H9 (cell line): Measurements from ENCODE around the gene NIPAL1. TPM values are rescaled to one million over a fixed set of nuclear protein-coding genes. Genes with fewer than 3 reads are reported as not detected.
"Not testable (repeated sequence)": the region's sequence is repeated elsewhere in the genome, so short reads cannot be mapped to it uniquely, and the experiment has no call there.

Experiments used
- DNase-seq: peaks from one replicate; pipeline ENCODE4 v3.0.0-alpha.2; 2017
- H2AFZ ChIP-seq: one replicate; pipeline ENCODE4 v1.6.1; 2013; ENCODE audit warnings: mild to moderate bottlenecking, low read length, control low read depth, moderate library complexity
- H2AK5ac ChIP-seq: 2 replicates; pipeline ENCODE4 v1.6.1; 2013; ENCODE audit warnings: low read length, control low read depth, mixed read lengths; ENCODE audit not compliant: insufficient read length
- H2BK120ac ChIP-seq: one replicate; pipeline ENCODE4 v1.6.1; 2013; ENCODE audit warnings: low read depth, mild to moderate bottlenecking, low read length, control low read depth, inconsistent platforms; ENCODE audit not compliant: poor library complexity, severe bottlenecking
- H2BK12ac ChIP-seq: 2 replicates; pipeline ENCODE4 v1.6.1; 2013; ENCODE audit warnings: low read length, control low read depth, mixed read lengths, low read depth; ENCODE audit not compliant: insufficient read length
- H2BK15ac ChIP-seq: 2 replicates; pipeline ENCODE4 v1.6.1; 2013; ENCODE audit warnings: low read depth, low read length, control low read depth
- H2BK20ac ChIP-seq: one replicate; pipeline ENCODE4 v1.6.1; 2013; ENCODE audit warnings: low read depth, mild to moderate bottlenecking, low read length, control low read depth, inconsistent platforms; ENCODE audit not compliant: poor library complexity, severe bottlenecking
- H2BK5ac ChIP-seq: 2 replicates; pipeline ENCODE4 v1.6.1; 2013; ENCODE audit warnings: low read length, control low read depth, mixed read lengths; ENCODE audit not compliant: insufficient read length
- H3K14ac ChIP-seq: 2 replicates; pipeline ENCODE4 v1.6.1; 2013; ENCODE audit warnings: low read length, control low read depth; ENCODE audit not compliant: insufficient read depth
- H3K18ac ChIP-seq: 2 replicates; pipeline ENCODE4 v1.6.1; 2013; ENCODE audit warnings: low read depth, mild to moderate bottlenecking, mixed read lengths, low read length, control low read depth; ENCODE audit not compliant: insufficient read length
- H3K23ac ChIP-seq: 2 replicates; pipeline ENCODE4 v1.6.1; 2013; ENCODE audit warnings: low read length, control low read depth, mixed read lengths, low read depth; ENCODE audit not compliant: insufficient read length
- H3K23me2 ChIP-seq: 2 replicates; pipeline ENCODE4 v1.6.1; 2013; ENCODE audit warnings: low read depth, mild to moderate bottlenecking, mixed read lengths, low read length, control low read depth; ENCODE audit not compliant: insufficient read length, poor library complexity, severe bottlenecking
- H3K27ac ChIP-seq: 2 replicates; pipeline ENCODE4 v1.5.1; 2013; ENCODE audit warnings: low read length, control low read depth, mixed read lengths, low read depth; ENCODE audit not compliant: insufficient read length
- H3K27me3 ChIP-seq: 2 replicates; pipeline ENCODE4 v1.6.1; 2013; ENCODE audit warnings: low read length, control low read depth, inconsistent platforms; ENCODE audit not compliant: insufficient read depth
- H3K4ac ChIP-seq: 2 replicates; pipeline ENCODE4 v1.6.1; 2013; ENCODE audit warnings: low read depth, mild to moderate bottlenecking, control low read depth, inconsistent platforms, low read length, moderate library complexity
- H3K4me1 ChIP-seq: 2 replicates; pipeline ENCODE4 v1.6.1; 2013; ENCODE audit warnings: low read length, control low read depth, inconsistent platforms; ENCODE audit not compliant: insufficient read depth
- H3K4me2 ChIP-seq: 2 replicates; pipeline ENCODE4 v1.6.1; 2013; ENCODE audit warnings: low read length, control low read depth, mixed read lengths; ENCODE audit not compliant: insufficient read length, insufficient read depth
- H3K56ac ChIP-seq: 2 replicates; pipeline ENCODE4 v1.6.1; 2013; ENCODE audit warnings: low read depth, mild to moderate bottlenecking, mixed read lengths, low read length, control low read depth; ENCODE audit not compliant: insufficient read length
- H3K79me1 ChIP-seq: 2 replicates; pipeline ENCODE4 v1.6.1; 2013; ENCODE audit warnings: low read depth, mild to moderate bottlenecking, moderate library complexity, low read length, control low read depth, inconsistent platforms; ENCODE audit not compliant: insufficient read depth, poor library complexity, severe bottlenecking
- H3K79me2 ChIP-seq: 2 replicates; pipeline ENCODE4 v1.6.1; 2013; ENCODE audit warnings: low read length, control low read depth, inconsistent platforms; ENCODE audit not compliant: insufficient read depth
- H3K9ac ChIP-seq: 2 replicates; pipeline ENCODE4 v1.6.1; 2013; ENCODE audit warnings: low read length, control low read depth, mixed read lengths; ENCODE audit not compliant: insufficient read length; ENCODE audit errors: extremely low read depth
- H3K9me3 ChIP-seq: one replicate; pipeline ENCODE4 v1.6.1; 2013; ENCODE audit warnings: low read depth, low read length, inconsistent platforms; ENCODE audit not compliant: control insufficient read depth
- H3T11ph ChIP-seq: one replicate; pipeline ENCODE4 v1.6.1; 2013; ENCODE audit warnings: mild to moderate bottlenecking, low read length, control low read depth, inconsistent platforms
- H4K20me1 ChIP-seq: one replicate; pipeline ENCODE4 v1.6.1; 2013; ENCODE audit not compliant: control insufficient read depth, insufficient read length, insufficient read depth
- H4K5ac ChIP-seq: 2 replicates; pipeline ENCODE4 v1.6.1; 2013; ENCODE audit warnings: low read depth, mild to moderate bottlenecking, mixed read lengths, low read length, control low read depth; ENCODE audit not compliant: insufficient read length
- H4K8ac ChIP-seq: replicated peaks from 2 replicates; pipeline ENCODE4 v1.6.1; 2013; ENCODE audit warnings: low read length, control low read depth, mixed read lengths, low read depth; ENCODE audit not compliant: insufficient read length
- H4K91ac ChIP-seq: 2 replicates; pipeline ENCODE4 v1.6.1; 2013; ENCODE audit warnings: low read depth, mild to moderate bottlenecking, moderate library complexity, mixed read lengths, low read length, control low read depth; ENCODE audit not compliant: insufficient read length
- H3K27ac Mint-ChIP-seq, 3 experiments: 2 replicates in 2 of 3; 3 replicates in 1 of 3; pipeline ENCODE4 v1.8.0; 2020 to 2021; ENCODE audit warnings: mixed read lengths in 3 of 3, mild to moderate bottlenecking in 1 of 3, moderate library complexity in 1 of 3
- H3K27me3 Mint-ChIP-seq: 2 replicates; pipeline ENCODE4 v1.8.0; 2021; ENCODE audit warnings: low read depth, mild to moderate bottlenecking, moderate library complexity, mixed read lengths
- H3K36me3 Mint-ChIP-seq, 3 experiments: 2 replicates in 2 of 3; 3 replicates in 1 of 3; pipeline ENCODE4 v1.8.0; 2020 to 2021; ENCODE audit warnings: low read depth in 3 of 3, mixed read lengths in 3 of 3; ENCODE audit not compliant: insufficient read depth in 1 of 3
- H3K4me1 Mint-ChIP-seq, 2 experiments: 2 replicates each; pipeline ENCODE4 v1.8.0; 2020; ENCODE audit warnings: mixed read lengths in 2 of 2
- H3K4me3 Mint-ChIP-seq, 2 experiments: 2 replicates in 1 of 2; 3 replicates in 1 of 2; pipeline ENCODE4 v1.8.0; 2020 to 2021; ENCODE audit warnings: mild to moderate bottlenecking in 2 of 2, mixed read lengths in 2 of 2, moderate library complexity in 1 of 2
- H3K9me3 Mint-ChIP-seq, 2 experiments: 2 replicates in 1 of 2; 3 replicates in 1 of 2; pipeline ENCODE4 v1.8.0; 2020; ENCODE audit warnings: mild to moderate bottlenecking in 2 of 2, mixed read lengths in 2 of 2, moderate library complexity in 1 of 2
- CTCF ChIP-seq: fragments of 200-600 bp; sonication (generic); conservative IDR thresholded peaks from 3 replicates; pipeline ENCODE4 v1.8.0; 2021; ENCODE audit warnings: antibody characterized with exemption, mild to moderate bottlenecking
- WGBS: extraction: QIAGEN DNeasy Blood & Tissue Kit; methylation state at CpG from one replicate; pipeline ENCODE4 v1.1.7; 2013; ENCODE audit warnings: missing lambda C conversion rate, low lambda C conversion rate, mixed read lengths; ENCODE audit not compliant: insufficient read length; ENCODE audit errors: extremely low coverage; 5-methylcytosine and 5-hydroxymethylcytosine counted together
- total RNA-seq: library from RNA; stranded (reverse); gene quantifications from 2 replicates; pipeline ENCODE4 v1.2.1, GENCODE V29; 2021

Gene NIPAL1
- total RNA-seq, 1 experiment from 2014 or later, result 16.9 TPM

GRCh38 chr4:48003568-48003967 lies 13.0 kb upstream of the NIPAL1 start:
- peaks cover 63 to 66% of the 10 kb centered on the region in 2 experiments for H3K9me3 Mint-ChIP-seq
- H3K4me1 Mint-ChIP-seq, result not testable (repeated sequence)

More at GRCh38 chr4:48003568-48003967, 13.0 kb upstream of the NIPAL1 start:
- H2BK15ac ChIP-seq, H3K4me1 ChIP-seq, DNase-seq, H3K9ac ChIP-seq, H3K14ac ChIP-seq, H3K27ac ChIP-seq, H4K8ac ChIP-seq, H3K23me2 ChIP-seq, H3K27me3 ChIP-seq, H3K4me3 Mint-ChIP-seq, H4K20me1 ChIP-seq, H3K56ac ChIP-seq, H2BK20ac ChIP-seq, H2AK5ac ChIP-seq, H4K91ac ChIP-seq, H3K23ac ChIP-seq, H3K79me2 ChIP-seq, H4K5ac ChIP-seq, H3T11ph ChIP-seq, H3K4me2 ChIP-seq, H3K27ac Mint-ChIP-seq, H2AFZ ChIP-seq, H2BK120ac ChIP-seq, H2BK12ac ChIP-seq, H3K4ac ChIP-seq, H3K79me1 ChIP-seq, H3K18ac ChIP-seq, H2BK5ac ChIP-seq, H3K27me3 Mint-ChIP-seq: not testable (repeated sequence)
- H3K36me3 Mint-ChIP-seq, result peaks cover 34 to 57% (median 44%) of the 10 kb centered on the region in 3 experiments
- peak; percentile 61 for TF ChIP-seq CTCF
- peaks cover 16% of the 10 kb centered on the region for H3K9me3 ChIP-seq
- WGBS, result no CpG with 5 or more reads among the region's 2 CpGs
